Large intestine (tissue), 12 donors: ENCODE data around the gene MFSD8. TPM values are rescaled to one million over a fixed set of nuclear protein-coding genes. Genes with fewer than 3 reads are reported as not detected.
A peak's percentile ranks its signal among the peaks of the same experiment; 100 is the strongest.
"Not testable (repeated sequence)": the region's sequence is repeated elsewhere in the genome, so short reads cannot be mapped to it uniquely, and the experiment has no call there.

Source experiments
- DNase-seq, 2 donors: peaks; one replicate each; pipeline versions ENCODE4 v3.0.0 to v3.0.0-alpha.2; 2013
- H3K27ac ChIP-seq: one replicate; pipeline ENCODE4 v1.5.1; 2013; ENCODE audit warnings: low read length
- H3K27me3 ChIP-seq: 2 replicates; pipeline ENCODE4 v1.6.1; 2013; ENCODE audit warnings: low read length; ENCODE audit not compliant: control insufficient read depth, insufficient read depth
- H3K36me3 ChIP-seq: 2 replicates; pipeline ENCODE4 v1.6.1; 2013; ENCODE audit warnings: low read length; ENCODE audit not compliant: control insufficient read depth, insufficient read depth
- H3K4me1 ChIP-seq: one replicate; pipeline ENCODE4 v1.6.1; 2013; ENCODE audit warnings: low read length; ENCODE audit not compliant: control insufficient read depth, insufficient read depth
- H3K4me3 ChIP-seq: one replicate; pipeline ENCODE4 v1.5.1; 2013; ENCODE audit warnings: low read length
- H3K9me3 ChIP-seq: one replicate; pipeline ENCODE4 v1.6.1; 2013; ENCODE audit warnings: mild to moderate bottlenecking, low read depth, low read length, moderate library complexity; ENCODE audit not compliant: control insufficient read depth
- WGBS: methylation state at CpG from one replicate; pipeline ENCODE4 v1.1.5; 2013; ENCODE audit warnings: low lambda C conversion rate; ENCODE audit not compliant: insufficient coverage; 5-methylcytosine and 5-hydroxymethylcytosine counted together
- long read RNA-seq, 11 donors: transcript quantifications; one replicate each; lab custom pipeline, GENCODE V29; 2026
- polyA plus RNA-seq: library from polyadenylated mRNA; unstranded; fragments of 120-200 nt; gene quantifications from one replicate; pipeline ENCODE4 v1.2.1, GENCODE V29; 2013

Gene MFSD8, protein sequence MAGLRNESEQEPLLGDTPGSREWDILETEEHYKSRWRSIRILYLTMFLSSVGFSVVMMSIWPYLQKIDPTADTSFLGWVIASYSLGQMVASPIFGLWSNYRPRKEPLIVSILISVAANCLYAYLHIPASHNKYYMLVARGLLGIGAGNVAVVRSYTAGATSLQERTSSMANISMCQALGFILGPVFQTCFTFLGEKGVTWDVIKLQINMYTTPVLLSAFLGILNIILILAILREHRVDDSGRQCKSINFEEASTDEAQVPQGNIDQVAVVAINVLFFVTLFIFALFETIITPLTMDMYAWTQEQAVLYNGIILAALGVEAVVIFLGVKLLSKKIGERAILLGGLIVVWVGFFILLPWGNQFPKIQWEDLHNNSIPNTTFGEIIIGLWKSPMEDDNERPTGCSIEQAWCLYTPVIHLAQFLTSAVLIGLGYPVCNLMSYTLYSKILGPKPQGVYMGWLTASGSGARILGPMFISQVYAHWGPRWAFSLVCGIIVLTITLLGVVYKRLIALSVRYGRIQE
- 34.4 TPM for polyA plus RNA-seq
- long read RNA-seq, donor 1, full-length matches to known transcripts: 2 of 2 reads
- long read RNA-seq, donor 1, partial matches to known transcripts: 0 of 2 reads
- long read RNA-seq, donor 1, other reads (novel, unspliced or antisense): 0 of 2 reads
- long read RNA-seq, donor 2, full-length matches to known transcripts: 10 of 15 reads
- long read RNA-seq, donor 2, partial matches to known transcripts: 5 of 15 reads
- long read RNA-seq, donor 2, other reads (novel, unspliced or antisense): 0 of 15 reads
- long read RNA-seq, donor 3, full-length matches to known transcripts: 10 of 10 reads
- long read RNA-seq, donor 3, partial matches to known transcripts: 0 of 10 reads
- long read RNA-seq, donor 3, other reads (novel, unspliced or antisense): 0 of 10 reads
- long read RNA-seq, donor 4, full-length matches to known transcripts: 1 of 1 reads
- long read RNA-seq, donor 4, partial matches to known transcripts: 0 of 1 reads
- long read RNA-seq, donor 4, other reads (novel, unspliced or antisense): 0 of 1 reads
- long read RNA-seq, donor 5, full-length matches to known transcripts: 3 of 3 reads
- long read RNA-seq, donor 5, partial matches to known transcripts: 0 of 3 reads
- long read RNA-seq, donor 5, other reads (novel, unspliced or antisense): 0 of 3 reads
- long read RNA-seq, donor 6, full-length matches to known transcripts: 9 of 18 reads
- long read RNA-seq, donor 6, partial matches to known transcripts: 9 of 18 reads
- long read RNA-seq, donor 6, other reads (novel, unspliced or antisense): 0 of 18 reads
- long read RNA-seq, donor 7, full-length matches to known transcripts: 3 of 3 reads
- long read RNA-seq, donor 7, partial matches to known transcripts: 0 of 3 reads
- long read RNA-seq, donor 7, other reads (novel, unspliced or antisense): 0 of 3 reads
- long read RNA-seq, donor 8, full-length matches to known transcripts: 9 of 9 reads
- long read RNA-seq, donor 8, partial matches to known transcripts: 0 of 9 reads
- long read RNA-seq, donor 8, other reads (novel, unspliced or antisense): 0 of 9 reads
- long read RNA-seq, donor 9, full-length matches to known transcripts: 7 of 7 reads
- long read RNA-seq, donor 9, partial matches to known transcripts: 0 of 7 reads
- long read RNA-seq, donor 9, other reads (novel, unspliced or antisense): 0 of 7 reads
- long read RNA-seq, donor 10, full-length matches to known transcripts: 14 of 14 reads
- long read RNA-seq, donor 10, partial matches to known transcripts: 0 of 14 reads
- long read RNA-seq, donor 10, other reads (novel, unspliced or antisense): 0 of 14 reads
- long read RNA-seq, donor 11, full-length matches to known transcripts: 8 of 8 reads
- long read RNA-seq, donor 11, partial matches to known transcripts: 0 of 8 reads
- long read RNA-seq, donor 11, other reads (novel, unspliced or antisense): 0 of 8 reads

DNA sequence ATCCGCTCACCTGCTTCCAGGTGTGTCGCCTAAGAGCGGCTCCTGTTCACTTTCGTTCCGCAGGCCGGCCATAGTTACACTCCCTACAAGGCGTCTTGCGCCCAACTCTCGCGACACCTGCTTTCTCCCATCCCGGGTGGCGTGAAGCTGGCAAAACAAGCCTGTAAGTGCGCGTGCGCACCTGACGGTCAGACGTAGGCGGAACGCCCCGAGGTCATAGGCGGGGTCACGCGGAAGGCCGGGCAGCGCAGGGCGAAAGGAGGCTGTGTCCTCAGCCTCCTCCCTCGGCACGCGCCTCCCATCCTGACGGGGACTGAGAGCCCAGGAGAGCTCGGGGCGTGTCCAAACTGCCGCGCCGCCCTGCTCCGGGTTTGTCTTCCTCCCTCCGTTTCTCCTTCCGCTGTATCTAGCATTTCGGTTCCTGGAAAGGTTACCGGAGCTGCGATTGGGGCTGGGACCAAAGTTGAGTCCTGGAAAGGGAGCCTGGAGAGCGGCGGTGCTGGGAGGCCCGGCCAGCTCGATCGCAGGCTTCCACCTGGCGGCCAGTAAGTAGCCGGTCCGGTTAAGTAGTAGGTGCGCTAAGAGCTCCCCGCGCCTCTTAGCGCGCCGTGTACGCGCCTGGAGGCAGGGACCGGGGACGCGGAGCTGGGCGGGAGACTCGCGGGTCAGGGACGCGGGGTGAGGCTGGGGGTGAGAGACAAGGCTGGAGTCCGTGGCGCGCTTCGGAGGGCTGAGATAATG lies at the start of gene MFSD8, which contains the start of gene ABHD18:
Gene MFSD8 (minus strand): TSS at position 112 of the 741 bp plus-strand sequence. CDS start 40 bp downstream, at position 72.
Gene ABHD18 (plus strand): TSS at position 345 of the 741 bp plus-strand sequence. CDS start 17,550 bp downstream, outside the sequence.
- peak; percentile 100 for DNase-seq
- WGBS: no CpG with 5 or more reads among the region's 69 CpGs
- H3K4me1 ChIP-seq: peaks cover 3% of the 10 kb centered on the region
- H3K36me3 ChIP-seq: peaks cover 3% of the 10 kb centered on the region
- no peaks in the 10 kb centered on the region for H3K27me3 ChIP-seq
- H3K9me3 ChIP-seq: no peaks in the 10 kb centered on the region
- H3K4me3 ChIP-seq: peak within 1 kb of the TSS; percentile 87
- peak within 1 kb of the TSS; percentile 100 for H3K27ac ChIP-seq

DNA sequence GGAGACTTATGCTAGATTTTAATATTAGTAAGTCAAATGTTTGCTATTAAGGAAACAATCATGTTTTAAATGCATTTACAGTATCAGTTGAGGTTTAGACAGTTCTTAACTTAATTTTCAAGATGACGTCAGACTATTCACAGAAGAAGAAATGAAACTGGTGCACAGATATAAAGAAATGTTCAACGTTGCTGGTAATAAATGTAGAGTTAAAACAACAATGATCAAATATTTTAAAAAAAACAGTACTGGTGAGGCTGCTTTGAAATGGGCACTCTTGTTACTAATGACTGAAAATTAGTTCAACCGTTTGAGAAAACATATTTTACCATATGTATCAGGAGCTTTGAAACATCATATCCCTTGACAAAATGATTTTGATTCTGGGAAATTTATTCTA lies 44.5 kb upstream of the MFSD8 start:
- no peak overlapping the region for H3K4me3 ChIP-seq
- peaks cover 12% of the 10 kb centered on the region for H3K36me3 ChIP-seq
- no peak overlapping the region for H3K27ac ChIP-seq
- no peaks in the 10 kb centered on the region for H3K27me3 ChIP-seq
- H3K9me3 ChIP-seq: no peaks in the 10 kb centered on the region
- no peak for DNase-seq
- WGBS: 100% methylated on average over 2 of the region's 3 CpGs
- no peaks in the 10 kb centered on the region for H3K4me1 ChIP-seq

DNA sequence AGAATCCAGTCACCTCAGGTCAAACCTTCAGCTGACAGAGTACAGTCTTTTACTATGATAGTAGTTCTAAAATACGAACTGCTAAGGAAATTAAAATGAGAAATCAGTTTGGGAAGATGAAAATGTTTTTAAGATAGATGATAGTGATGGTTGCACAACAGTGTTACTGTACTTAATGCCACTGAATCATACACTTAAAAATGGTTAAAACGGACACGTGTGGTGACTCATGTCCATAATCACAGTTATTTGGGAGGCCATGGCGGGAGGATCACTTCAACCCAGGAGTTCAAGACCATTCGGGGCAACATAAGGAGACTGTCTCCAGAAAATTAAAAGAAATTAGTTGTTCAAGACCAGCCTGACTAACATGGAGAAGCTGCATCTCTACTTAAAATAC lies 41.6 kb upstream of the MFSD8 start:
- Histone ChIP-seq H3K27me3 (no peaks in the 10 kb centered on the region), H3K4me3 (no peak overlapping the region), H3K36me3 (peaks cover 10% of the 10 kb centered on the region), H3K9me3 (no peaks in the 10 kb centered on the region), H3K27ac (no peak overlapping the region), H3K4me1 (no peaks in the 10 kb centered on the region)
- DNase-seq: no peak
- WGBS: no CpG with 5 or more reads among the region's 5 CpGs

DNA sequence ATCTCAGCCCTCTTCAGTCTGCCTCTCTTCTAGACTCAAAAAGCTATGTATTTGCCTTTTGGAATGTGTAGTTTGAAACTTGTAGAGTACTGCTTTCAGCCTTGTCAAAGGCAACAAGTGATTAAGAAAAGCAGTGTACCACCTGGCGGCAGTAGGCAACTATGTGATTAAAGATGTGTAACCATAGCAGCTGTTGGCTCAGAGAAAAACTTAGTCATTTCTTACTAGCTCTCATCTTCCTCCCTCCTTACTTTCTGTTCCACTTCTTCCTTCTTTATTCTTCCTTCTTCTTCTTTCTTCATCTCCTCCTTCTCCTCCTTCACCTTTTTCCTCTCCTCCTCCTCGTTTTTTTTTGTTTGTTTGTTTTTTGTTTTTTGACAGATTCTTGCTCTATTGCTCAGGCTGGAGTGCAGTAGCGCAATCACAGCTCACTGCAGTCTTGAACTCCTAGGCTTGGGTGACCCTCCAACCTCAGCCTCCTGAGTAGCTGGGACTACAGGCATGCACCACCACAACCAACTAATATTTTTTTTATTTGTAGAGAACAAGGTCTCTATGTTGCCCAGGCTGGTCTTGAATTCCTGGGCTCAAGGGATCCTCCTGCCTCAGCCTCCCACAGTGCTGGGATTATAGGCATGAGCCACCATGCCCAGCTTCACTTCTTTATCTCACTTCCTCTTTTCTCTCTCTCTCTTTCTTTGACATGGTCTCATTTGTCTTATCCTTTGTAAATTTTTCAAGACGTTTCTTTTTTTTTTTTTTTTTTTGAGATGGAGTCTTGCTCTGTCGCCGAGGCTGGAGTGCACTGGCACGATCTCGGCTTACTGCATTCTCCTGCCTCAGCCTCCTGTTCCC lies 32.8 kb upstream of the MFSD8 start:
- no peak for DNase-seq
- Histone ChIP-seq H3K9me3 (peaks cover 3% of the 10 kb centered on the region), H3K27ac (no peak overlapping the region), H3K27me3 (no peaks in the 10 kb centered on the region), H3K4me3 (no peak overlapping the region), H3K4me1 (no peaks in the 10 kb centered on the region), H3K36me3 (peaks cover 23% of the 10 kb centered on the region)
- WGBS: 80% methylated on average over 3 of the region's 8 CpGs

DNA sequence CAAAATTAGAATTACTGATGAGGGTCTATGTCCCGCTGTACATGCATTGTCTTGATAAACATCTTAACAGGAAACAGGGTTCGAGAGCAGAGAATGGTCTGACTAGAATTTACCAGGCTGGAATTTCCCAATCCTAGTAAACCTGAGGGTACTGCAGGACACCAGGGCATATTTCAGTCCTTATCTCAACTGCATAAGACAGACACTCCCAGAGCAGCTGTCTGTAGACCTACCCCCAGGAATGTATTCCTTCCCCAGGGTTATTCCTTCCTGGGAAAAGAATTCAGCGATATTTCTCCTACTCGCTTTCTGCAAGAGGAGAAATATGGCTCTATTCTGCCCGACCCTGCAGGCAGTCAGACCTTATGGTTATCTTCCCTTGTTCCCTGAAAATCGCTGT lies 31.5 kb upstream of the MFSD8 start:
- H3K27me3 ChIP-seq, H3K27ac ChIP-seq, H3K9me3 ChIP-seq, DNase-seq, H3K4me3 ChIP-seq, H3K4me1 ChIP-seq: not testable (repeated sequence)
- peaks cover 21% of the 10 kb centered on the region for H3K36me3 ChIP-seq
- WGBS: no CpG with 5 or more reads among the region's 6 CpGs

DNA sequence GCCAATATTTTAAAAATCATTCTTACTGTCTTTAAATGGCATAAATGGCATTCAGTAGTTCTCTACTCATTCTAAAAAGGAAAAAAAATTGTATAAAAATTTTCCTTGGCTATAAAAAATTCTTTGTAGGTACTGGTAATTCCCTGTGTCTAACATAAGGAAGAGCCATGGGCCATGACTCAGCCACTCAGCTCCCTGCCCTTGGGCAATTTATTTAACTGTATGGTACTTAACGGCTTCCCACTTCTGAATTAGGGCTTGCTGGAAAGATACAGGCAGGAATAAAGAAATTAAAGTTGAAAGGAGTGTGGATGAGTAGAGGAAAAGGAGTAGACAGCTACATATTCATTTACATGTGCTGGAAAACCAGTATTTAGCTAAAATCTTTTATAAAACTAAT lies 30.8 kb upstream of the MFSD8 start:
- Histone ChIP-seq H3K4me3 (no peak overlapping the region), H3K27me3 (no peaks in the 10 kb centered on the region), H3K4me1 (no peaks in the 10 kb centered on the region), H3K27ac (no peak overlapping the region), H3K9me3 (peaks cover 3% of the 10 kb centered on the region), H3K36me3 (peaks cover 21% of the 10 kb centered on the region)
- no peak for DNase-seq
- WGBS: 100% methylated on average over 1 of the region's 1 CpG

DNA sequence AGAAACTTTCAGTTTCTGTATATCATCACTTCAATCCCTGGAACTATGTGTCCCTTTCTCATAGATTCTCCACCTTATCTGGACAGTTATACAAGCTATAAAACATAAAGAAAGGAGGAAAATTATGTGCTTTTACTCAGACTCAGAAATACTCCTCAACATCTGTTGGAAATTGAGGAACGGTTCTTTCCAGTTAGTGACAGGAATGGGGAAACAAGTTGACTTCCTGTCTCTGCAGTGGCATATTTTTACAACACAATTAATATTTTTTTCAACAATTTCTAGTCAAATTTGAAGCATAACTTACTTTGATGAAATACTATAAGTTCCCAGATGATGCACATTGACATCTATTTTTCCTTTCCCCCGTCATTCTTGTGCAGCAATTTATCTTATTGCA lies 28.2 kb upstream of the MFSD8 start:
- DNase-seq: no peak
- Histone ChIP-seq H3K9me3 (no peaks in the 10 kb centered on the region), H3K27ac (no peak overlapping the region), H3K4me1 (no peaks in the 10 kb centered on the region), H3K4me3 (no peak overlapping the region), H3K27me3 (no peaks in the 10 kb centered on the region), H3K36me3 (peaks cover 19% of the 10 kb centered on the region)
- 100% methylated on average over 1 of the region's 2 CpGs for WGBS

DNA sequence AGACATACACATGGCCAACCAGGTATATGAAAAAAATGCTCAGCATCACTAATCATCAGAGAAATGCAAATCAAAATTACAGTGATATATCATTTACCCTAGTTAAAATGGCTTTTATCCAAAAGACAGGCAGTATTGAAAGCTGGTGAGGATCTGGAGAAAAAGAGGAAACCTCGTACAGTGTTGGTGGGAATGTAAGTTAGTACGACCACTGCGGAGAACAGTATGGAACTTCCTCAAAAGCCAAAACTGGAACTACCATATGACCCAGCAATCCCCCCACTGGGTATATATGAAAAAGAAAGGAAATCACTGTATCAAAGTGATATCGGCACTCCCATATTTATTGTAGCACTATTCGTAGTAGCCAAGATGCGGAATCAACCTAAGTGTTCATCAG lies 23.7 kb upstream of the MFSD8 start:
- no peaks in the 10 kb centered on the region for H3K4me1 ChIP-seq
- peaks cover 10% of the 10 kb centered on the region for H3K36me3 ChIP-seq
- WGBS: 97% methylated on average over 3 of the region's 6 CpGs
- H3K4me3 ChIP-seq: no peak overlapping the region
- H3K9me3 ChIP-seq: no peaks in the 10 kb centered on the region
- H3K27me3 ChIP-seq: no peaks in the 10 kb centered on the region
- no peak for DNase-seq
- no peak overlapping the region for H3K27ac ChIP-seq
